Mesothelial cell of epicardium (in vitro differentiated cells): Measurements from ENCODE around the gene SGPP1. TPM values are rescaled to one million over a fixed set of nuclear protein-coding genes. Genes with fewer than 3 reads are reported as not detected.
"Not testable (repeated sequence)": the region's sequence is repeated elsewhere in the genome, so short reads cannot be mapped to it uniquely, and the experiment has no call there.

Source experiments
- DNase-seq, 2 experiments: peaks; one replicate each; pipeline ENCODE4 v3.0.0; 2021; ENCODE audit warnings: low spot score in 2 of 2; ENCODE audit not compliant: unreplicated experiment in 2 of 2
- H3K27ac Mint-ChIP-seq: 2 replicates; pipeline ENCODE4 v1.8.0; 2021; ENCODE audit warnings: mixed read lengths
- H3K27me3 Mint-ChIP-seq: 2 replicates; pipeline ENCODE4 v1.8.0; 2021; ENCODE audit warnings: low read depth, mixed read lengths
- H3K36me3 Mint-ChIP-seq: 2 replicates; pipeline ENCODE4 v1.8.0; 2021; ENCODE audit warnings: mixed read lengths
- H3K4me1 Mint-ChIP-seq: 2 replicates; pipeline ENCODE4 v1.8.0; 2021; ENCODE audit warnings: mixed read lengths
- H3K4me3 Mint-ChIP-seq: 2 replicates; pipeline ENCODE4 v1.8.0; 2021; ENCODE audit warnings: mild to moderate bottlenecking, moderate library complexity, mixed read lengths
- H3K9me3 Mint-ChIP-seq: 2 replicates; pipeline ENCODE4 v1.8.0; 2021; ENCODE audit warnings: mixed read lengths
- total RNA-seq: library from RNA; stranded (reverse); gene quantifications from 3 replicates; pipeline ENCODE4 v1.2.1, GENCODE V29; 2021
- TF ChIP-seq, protein P1 (sequence below): fragments of 200-600 bp; sonication (generic); IDR thresholded peaks from one replicate; pipeline ENCODE4 v1.5.0; 2021; ENCODE audit warnings: antibody characterized with exemption; ENCODE audit not compliant: unreplicated experiment

Gene SGPP1
- total RNA-seq, 1 donor from 2014 or later: 15.8 TPM

DNA sequence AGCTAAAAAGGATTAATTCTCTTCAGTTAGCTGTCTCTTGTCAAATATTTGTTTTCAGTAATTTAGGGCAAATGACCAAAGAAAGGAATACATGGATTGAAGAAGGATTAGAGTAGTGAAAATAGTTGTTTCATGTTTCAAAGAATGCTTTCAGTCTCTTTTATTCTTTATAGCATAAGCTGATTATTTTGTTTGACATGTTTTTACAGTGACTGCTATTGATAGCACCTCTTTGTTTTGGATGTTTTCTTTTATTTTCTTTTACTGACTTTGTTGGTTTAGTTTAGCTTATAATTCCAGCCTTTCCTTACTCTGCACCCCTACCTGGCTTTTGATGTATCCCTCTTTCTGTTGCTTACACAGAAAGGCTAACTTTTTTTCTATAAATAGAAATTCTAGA is 29.3 kb upstream of the SGPP1 start:
- H3K27me3 Mint-ChIP-seq: no peaks in the 10 kb centered on the region
- peak overlapping the region; percentile 39 for H3K27ac Mint-ChIP-seq
- TF ChIP-seq, protein P1, sequence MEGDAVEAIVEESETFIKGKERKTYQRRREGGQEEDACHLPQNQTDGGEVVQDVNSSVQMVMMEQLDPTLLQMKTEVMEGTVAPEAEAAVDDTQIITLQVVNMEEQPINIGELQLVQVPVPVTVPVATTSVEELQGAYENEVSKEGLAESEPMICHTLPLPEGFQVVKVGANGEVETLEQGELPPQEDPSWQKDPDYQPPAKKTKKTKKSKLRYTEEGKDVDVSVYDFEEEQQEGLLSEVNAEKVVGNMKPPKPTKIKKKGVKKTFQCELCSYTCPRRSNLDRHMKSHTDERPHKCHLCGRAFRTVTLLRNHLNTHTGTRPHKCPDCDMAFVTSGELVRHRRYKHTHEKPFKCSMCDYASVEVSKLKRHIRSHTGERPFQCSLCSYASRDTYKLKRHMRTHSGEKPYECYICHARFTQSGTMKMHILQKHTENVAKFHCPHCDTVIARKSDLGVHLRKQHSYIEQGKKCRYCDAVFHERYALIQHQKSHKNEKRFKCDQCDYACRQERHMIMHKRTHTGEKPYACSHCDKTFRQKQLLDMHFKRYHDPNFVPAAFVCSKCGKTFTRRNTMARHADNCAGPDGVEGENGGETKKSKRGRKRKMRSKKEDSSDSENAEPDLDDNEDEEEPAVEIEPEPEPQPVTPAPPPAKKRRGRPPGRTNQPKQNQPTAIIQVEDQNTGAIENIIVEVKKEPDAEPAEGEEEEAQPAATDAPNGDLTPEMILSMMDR: no peak
- H3K4me1 Mint-ChIP-seq: peaks cover 16% of the 10 kb centered on the region
- no peaks in the 10 kb centered on the region for H3K9me3 Mint-ChIP-seq
- no peak for DNase-seq
- H3K36me3 Mint-ChIP-seq: no peaks in the 10 kb centered on the region
- H3K4me3 Mint-ChIP-seq: no peak overlapping the region

- Mint-ChIP-seq H3K4me3 (no peak overlapping the region), H3K27me3 (no peaks in the 10 kb centered on the region), H3K4me1 (peaks cover 4% of the 10 kb centered on the region), H3K27ac (no peak overlapping the region), H3K36me3 (no peaks in the 10 kb centered on the region), H3K9me3 (no peaks in the 10 kb centered on the region)
- TF ChIP-seq, protein P1: no peak
- DNase-seq: no peak
Observed at GRCh38 chr14:63752449-63753169, 24.7 kb upstream of the SGPP1 start.

GRCh38 chr14:63751076-63751475 is 23.2 kb upstream of the SGPP1 start:
- H3K4me1 Mint-ChIP-seq, H3K27me3 Mint-ChIP-seq, H3K27ac Mint-ChIP-seq, H3K4me3 Mint-ChIP-seq, H3K36me3 Mint-ChIP-seq, H3K9me3 Mint-ChIP-seq, DNase-seq: not testable (repeated sequence)

DNA sequence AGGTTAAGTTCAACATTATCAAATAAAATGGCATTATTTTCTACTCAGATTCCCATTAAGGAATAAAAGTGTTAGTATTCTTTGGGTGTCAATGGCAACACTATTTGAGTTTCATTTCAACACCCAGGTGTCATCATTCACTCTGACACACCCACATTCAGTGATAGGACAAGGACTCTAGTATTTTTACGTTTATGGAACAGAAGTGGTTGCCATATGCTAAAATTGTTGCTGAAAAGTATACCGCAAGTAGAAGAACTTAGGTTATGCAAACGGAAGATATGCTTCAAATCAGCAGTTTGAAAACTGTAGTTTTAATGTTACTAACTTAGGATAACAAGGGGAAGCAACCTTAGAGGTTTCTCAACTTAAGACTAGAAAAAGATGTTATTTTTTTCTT is 20.0 kb upstream of the SGPP1 start:
- DNase-seq: no peak
- Mint-ChIP-seq H3K9me3 (no peaks in the 10 kb centered on the region), H3K27me3 (no peaks in the 10 kb centered on the region), H3K27ac (no peak overlapping the region), H3K4me3 (no peak overlapping the region), H3K4me1 (peaks cover 3% of the 10 kb centered on the region), H3K36me3 (no peaks in the 10 kb centered on the region)
- TF ChIP-seq, protein P1: no peak

DNA sequence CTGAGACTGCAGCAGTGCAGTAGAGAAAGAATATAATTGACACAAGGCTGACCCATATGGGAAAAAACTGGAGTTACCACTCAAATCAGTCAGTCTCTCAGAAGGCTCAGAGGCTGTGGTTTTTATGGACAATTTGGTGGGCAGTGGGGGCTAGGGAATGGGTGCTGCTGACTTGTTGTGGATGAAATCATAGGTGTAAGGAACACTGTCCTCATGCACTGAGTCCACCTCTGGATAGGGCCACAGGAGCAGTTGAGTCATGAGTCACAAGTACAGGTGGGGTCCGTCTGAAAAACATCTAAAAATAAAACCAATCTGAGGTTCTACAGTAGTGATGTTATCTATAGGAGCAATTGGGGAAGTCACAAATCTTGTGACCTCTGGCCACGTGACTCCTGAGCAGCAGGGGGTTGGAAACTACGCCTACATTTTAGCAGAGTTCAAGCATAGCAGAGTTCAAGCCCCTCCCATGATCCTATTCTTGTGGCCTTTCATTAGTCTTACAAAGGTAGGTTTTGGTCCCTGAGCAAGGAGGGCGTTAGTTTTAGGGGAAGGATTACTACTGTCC is 18.1 kb upstream of the SGPP1 start:
- no peak for DNase-seq
- no peak overlapping the region for H3K4me3 Mint-ChIP-seq

GRCh38 chr14:63745272-63745671 is 17.4 kb upstream of the SGPP1 start:
- no peaks in the 10 kb centered on the region for H3K36me3 Mint-ChIP-seq
- H3K27ac Mint-ChIP-seq: no peak overlapping the region
- no peaks in the 10 kb centered on the region for H3K9me3 Mint-ChIP-seq
- peaks cover 3% of the 10 kb centered on the region for H3K4me1 Mint-ChIP-seq
- DNase-seq: no peak
- H3K27me3 Mint-ChIP-seq: no peaks in the 10 kb centered on the region
- TF ChIP-seq, protein P1: no peak
- no peak overlapping the region for H3K4me3 Mint-ChIP-seq

More for the DNA sequence above, 18.1 kb upstream of the SGPP1 start:
- H3K27me3 Mint-ChIP-seq: no peaks in the 10 kb centered on the region
- TF ChIP-seq, protein P1: no peak
- peaks cover 3% of the 10 kb centered on the region for H3K4me1 Mint-ChIP-seq
- no peaks in the 10 kb centered on the region for H3K9me3 Mint-ChIP-seq
- H3K36me3 Mint-ChIP-seq: no peaks in the 10 kb centered on the region
- no peak overlapping the region for H3K27ac Mint-ChIP-seq
